Effector CD8-positive, alpha-beta T cell (primary cell): ENCODE measurements around the gene HS3ST1.
"Not testable (repeated sequence)": the region's sequence is repeated elsewhere in the genome, so short reads cannot be mapped to it uniquely, and the experiment has no call there.

Experiments
- DNase-seq: peaks from one replicate; lab custom pipeline; 2025; lab: John Stamatoyannopoulos, UW

Gene HS3ST1

GRCh38 chr4:11404431-11404830 lies 24.3 kb downstream of the HS3ST1 start:
- DNase-seq = no peak

- no peak for DNase-seq
Measured at GRCh38 chr4:11402192-11402591, 26.5 kb downstream of the HS3ST1 start.

- DNase-seq = no peak
Measured at GRCh38 chr4:11399461-11399971, 29.2 kb downstream of the HS3ST1 start.

GRCh38 chr4:11397819-11398610 lies 30.7 kb downstream of the HS3ST1 start:
- no peak for DNase-seq

- DNase-seq = no peak
Measured at GRCh38 chr4:11397146-11397545, 31.5 kb downstream of the HS3ST1 start.

- DNase-seq = no peak
Measured at GRCh38 chr4:11393551-11393950, 35.1 kb downstream of the HS3ST1 start.

- DNase-seq = not testable (repeated sequence)
Measured at GRCh38 chr4:11384072-11384471, 44.6 kb downstream of the HS3ST1 start.

- DNase-seq = no peak
Measured at GRCh38 chr4:11376571-11376970, 52.1 kb downstream of the HS3ST1 start.

- DNase-seq = no peak
Measured at GRCh38 chr4:11376146-11376545, 52.5 kb downstream of the HS3ST1 start.

- no peak for DNase-seq
Measured at GRCh38 chr4:11368701-11369115, 60.0 kb downstream of the HS3ST1 start.

- no peak for DNase-seq
Measured at GRCh38 chr4:11367371-11367770, 61.3 kb downstream of the HS3ST1 start.

GRCh38 chr4:11366859-11367258 lies 61.8 kb downstream of the HS3ST1 start:
- DNase-seq = no peak

GRCh38 chr4:11365039-11365438 lies 63.7 kb downstream of the HS3ST1 start:
- DNase-seq = no peak

- no peak for DNase-seq
Measured at GRCh38 chr4:11359591-11359990, 69.1 kb downstream of the HS3ST1 start.

- no peak for DNase-seq
Measured at GRCh38 chr4:11355226-11355625, 73.5 kb downstream of the HS3ST1 start.

GRCh38 chr4:11354531-11354930 lies 74.2 kb downstream of the HS3ST1 start:
- no peak for DNase-seq

- no peak for DNase-seq
Measured at GRCh38 chr4:11348449-11349088, 80.1 kb downstream of the HS3ST1 start.

- no peak for DNase-seq
Measured at GRCh38 chr4:11344916-11345315, 83.8 kb downstream of the HS3ST1 start.

GRCh38 chr4:11343536-11343935 lies 85.2 kb downstream of the HS3ST1 start:
- no peak for DNase-seq
